GM10847 (cell line): ENCODE results near the gene SLC22A3.

Experiments used
- POLR2A ChIP-seq: IDR thresholded peaks from 2 replicates; pipeline ENCODE4 v1.6.1; 2011; ENCODE audit not compliant: insufficient read length; ENCODE audit errors: extremely low read depth

Gene SLC22A3

DNA sequence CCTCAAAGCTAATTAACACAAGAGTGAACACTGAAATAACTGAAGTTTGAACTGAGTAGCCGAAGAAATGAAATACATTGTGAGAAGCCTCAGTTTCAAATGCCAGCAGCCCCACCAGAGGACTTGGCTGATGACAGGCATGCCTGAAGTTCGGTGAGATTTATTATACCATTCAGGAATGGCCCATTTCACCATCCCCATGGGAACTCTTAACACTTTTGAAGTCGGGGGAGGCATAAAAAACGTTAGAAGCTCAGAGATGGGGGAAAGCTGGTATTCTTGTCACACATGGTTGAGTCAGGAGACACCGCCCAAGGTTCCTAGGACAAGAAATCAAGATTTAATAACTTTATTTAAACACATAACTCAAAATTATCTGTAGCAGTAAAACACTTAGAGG is 17.6 kb upstream of the SLC22A3 start:
- TF ChIP-seq POLR2A = no peak

DNA sequence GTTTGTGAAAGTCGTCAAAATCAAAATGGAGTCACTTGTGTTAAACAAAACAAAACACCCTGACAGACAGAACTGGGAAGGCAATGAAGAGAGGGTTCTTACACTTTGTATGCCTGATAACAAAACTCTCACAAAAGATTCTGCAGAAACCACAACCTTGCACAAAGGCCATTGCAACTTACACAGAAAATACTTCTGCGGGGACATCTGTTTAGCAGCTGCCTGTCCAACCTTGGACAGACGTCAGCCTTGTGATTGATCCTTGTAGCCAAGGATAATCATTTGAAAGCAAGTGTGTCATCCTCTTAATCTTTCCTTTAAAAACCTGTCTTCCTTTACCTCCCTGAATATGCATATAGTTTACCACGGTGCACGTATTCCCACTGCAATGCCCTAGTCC is 17.0 kb upstream of the SLC22A3 start:
- no peak for TF ChIP-seq POLR2A

DNA sequence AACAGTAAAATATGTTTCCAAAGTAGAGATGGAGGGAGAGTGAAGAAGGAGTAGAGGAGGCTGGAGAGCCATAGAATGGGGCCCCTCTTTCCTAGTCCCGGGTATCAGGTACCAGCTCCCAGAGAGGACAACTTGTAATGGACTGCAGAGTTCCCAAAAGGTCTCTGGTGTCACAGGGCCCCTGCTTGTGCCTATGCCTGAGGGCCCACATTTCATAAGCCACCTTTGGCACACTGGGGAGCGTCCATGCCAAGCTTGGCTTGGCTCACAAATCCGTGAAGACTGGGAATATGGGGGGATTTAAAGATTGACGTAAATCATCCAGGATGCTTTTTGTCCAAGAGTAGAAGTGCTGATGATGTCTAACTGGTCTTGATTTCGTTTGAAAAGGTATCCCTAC is 16.4 kb upstream of the SLC22A3 start:
- no peak for TF ChIP-seq POLR2A

DNA sequence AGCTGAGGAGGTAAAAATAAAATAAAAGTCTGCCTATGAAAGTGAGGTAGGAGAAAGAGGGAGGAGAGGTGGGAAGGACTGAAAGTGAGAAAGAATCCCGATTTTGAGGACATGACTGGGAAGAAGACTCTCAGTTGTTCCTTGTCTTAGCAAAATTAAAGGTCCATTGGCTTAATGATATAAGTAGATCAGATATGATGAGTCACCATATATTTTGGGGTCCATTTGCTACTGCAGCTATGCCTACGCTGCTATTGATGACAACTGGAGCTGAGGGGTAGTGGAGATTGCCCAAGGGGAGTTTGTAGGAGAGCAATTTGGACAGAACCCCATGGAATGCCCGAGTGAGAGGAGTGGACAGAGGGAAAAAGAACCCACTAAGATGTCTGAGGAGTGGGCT is 15.1 kb upstream of the SLC22A3 start:
- no peak for TF ChIP-seq POLR2A

DNA sequence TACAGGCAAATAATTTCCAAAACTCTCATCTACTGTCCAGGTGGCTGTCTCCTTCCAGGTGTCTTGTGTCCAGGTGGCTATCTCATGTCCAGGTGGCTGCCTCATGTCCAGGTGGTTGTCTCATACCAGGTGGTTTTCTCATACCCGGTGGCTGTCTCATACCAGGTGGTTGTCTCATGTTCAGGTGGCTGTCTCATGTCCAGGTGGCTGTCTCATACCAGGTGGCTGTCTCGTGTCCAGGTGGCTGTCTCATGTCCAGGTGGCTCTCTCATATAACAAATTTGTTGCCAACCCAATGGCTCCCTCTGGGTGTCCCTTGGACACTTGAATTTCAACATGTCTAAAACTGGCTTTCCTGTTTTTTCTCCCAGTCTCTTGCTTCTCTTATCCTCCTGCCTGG is 14.3 kb upstream of the SLC22A3 start:
- TF ChIP-seq POLR2A = no peak

DNA sequence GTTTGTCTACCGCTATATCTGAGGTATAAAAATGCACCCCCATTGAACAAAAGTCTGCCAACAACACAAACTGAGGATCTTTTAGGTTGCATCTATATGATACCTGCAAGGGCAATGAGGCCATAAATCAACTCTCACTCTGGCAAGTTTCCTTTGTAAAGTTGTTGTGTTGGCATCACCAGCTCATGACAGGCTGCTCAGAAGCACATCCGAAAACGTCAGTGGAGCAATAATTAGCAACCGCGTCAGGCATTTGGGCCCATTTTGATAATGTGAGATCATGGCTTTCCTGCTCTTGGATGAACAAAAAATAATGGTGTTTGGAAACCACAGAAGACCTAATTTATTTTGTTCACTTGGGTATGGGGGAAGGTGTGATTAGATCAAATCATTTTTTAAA is 12.0 kb upstream of the SLC22A3 start:
- TF ChIP-seq POLR2A = no peak

DNA sequence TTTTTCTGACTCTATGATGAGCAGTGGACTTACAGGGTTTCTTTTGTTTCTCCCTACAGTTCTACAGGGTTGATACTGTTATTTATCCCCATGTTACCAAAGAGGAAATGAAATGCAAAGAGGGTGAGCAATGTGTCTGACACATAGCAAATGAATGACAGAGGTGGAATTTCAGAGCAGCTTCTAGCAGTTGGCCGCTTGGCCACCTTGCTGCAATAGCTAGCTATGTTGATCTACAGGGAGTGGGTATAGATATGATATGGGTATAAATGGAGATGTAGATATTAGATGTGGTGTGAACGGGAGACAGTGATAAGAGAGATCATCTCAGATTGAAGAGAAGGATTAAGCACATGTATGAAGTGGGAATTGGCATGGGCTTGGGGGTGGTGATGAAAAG is 10.9 kb upstream of the SLC22A3 start:
- TF ChIP-seq POLR2A = no peak

DNA sequence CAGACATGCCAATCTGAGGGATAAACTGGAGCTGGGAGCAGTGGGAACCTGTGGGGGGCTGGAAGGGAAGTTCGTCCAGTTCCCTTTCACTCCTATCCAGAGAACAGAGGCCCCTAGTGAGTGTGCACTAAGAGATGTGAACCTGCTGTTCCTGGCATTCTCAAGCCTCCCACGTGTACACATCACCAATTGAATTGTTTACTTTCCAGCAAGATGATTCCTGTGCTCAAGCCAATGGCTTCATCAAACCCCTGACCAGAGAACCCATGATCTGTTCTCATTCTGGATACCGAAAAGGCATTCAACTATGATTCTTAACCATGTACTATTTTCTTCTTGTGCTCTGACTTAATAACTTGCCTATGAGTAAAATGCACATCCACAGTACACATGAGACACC is 10.2 kb upstream of the SLC22A3 start:
- no peak for TF ChIP-seq POLR2A

DNA sequence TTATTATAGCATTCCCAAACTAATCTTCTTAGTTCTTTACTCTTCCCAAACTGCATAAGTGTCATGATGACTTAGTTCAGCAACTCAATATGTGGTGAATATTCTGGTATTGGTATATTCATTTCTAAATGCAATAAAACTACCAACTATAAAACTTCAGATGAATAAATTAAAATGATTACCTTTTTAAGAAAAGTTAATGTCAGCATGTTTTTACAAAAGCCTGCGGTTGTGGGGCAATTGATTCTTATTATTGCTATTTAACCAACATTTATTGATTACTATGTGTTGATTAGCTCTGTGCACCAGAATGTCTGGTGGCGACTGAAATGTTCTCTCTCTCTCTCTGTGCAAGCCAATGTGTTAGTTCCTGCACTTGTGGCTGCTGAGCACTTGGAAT is 5.0 kb upstream of the SLC22A3 start:
- no peak for TF ChIP-seq POLR2A

DNA sequence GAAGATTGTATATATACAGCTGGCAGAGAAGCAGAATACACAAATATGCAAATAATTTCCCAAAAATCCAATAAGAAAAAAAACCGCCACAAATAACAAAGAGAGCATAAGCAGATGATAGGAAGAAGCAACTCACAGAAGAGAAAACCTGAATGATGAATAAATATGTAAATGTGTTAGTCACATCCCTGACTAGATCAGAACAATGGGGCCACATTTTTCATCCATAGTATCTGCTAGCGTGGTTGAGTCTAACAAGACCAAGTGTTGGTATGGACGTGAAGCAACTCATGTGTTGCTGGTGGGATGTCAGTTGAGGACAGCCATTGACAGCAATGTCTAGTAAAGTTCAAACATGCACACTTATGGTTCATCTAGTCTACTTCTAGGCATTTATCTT is 3.9 kb upstream of the SLC22A3 start:
- no peak for TF ChIP-seq POLR2A

DNA sequence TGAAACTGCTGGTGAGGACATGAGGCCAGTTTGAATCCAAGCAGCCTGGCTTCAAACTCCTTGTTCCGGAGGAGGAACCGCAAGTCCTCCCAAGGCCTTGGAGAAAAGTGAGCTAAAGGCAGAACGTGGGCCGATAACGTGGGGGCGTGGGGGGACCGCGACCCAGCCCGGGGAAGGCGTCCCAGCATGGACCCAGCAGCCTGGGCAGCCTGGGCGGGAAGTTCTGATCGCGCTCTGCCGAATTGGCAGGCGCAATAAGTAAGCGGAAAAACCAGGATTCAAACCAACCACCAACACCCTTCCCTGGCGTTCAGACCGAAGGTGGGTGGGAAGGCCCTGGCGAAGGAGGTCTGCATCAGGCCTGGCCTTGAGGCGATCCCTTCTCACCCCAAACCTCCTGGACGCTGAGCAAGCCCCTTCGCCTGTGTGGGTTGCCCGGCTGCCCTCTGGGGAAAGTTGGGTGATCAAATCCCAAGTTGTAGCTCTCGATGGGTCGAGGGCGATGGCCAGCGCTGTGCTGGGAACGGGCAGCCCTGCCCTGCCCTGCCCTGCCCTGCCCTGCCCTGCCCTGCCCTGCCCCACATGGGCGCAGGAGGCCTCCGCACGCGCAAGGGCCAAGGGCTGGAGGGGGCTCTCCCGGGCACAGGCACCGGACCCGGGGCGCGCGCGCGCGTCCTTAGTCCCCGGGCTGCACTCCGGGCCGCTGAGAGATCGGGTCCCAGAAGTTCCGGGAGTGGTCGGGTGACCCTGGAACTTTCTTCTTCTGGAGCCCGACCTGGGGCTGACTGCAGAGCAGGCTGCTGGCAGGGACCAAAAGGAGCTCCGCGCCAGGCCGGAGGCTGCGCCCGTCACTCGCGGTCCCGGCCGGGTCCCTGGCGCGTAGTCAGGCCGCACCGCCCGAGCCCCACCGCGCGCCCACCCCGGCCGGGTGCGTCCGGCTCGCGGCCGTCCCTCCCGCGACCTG is 637 bp upstream of the SLC22A3 start:
- no peak for TF ChIP-seq POLR2A

DNA sequence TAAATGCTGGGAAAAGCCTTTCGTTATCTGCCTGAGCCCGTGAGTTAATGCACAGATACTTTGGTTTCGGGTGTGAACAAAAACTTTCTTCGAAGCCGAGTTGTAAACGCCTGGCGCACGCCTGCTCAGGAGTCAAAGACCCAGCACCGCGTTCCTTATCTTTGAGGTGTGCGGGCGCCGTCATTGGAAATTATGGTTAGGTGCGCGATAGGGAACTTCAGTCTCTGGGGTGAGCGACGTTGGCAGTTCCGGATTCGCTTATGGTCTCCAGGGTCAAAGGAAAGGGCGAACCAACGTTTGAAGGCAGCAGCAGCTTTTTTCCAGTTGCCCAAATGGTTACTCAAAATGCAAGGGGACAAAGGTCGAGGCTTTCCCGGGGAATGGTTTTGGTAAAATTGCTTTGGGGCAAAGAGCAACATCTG is 853 bp downstream of the SLC22A3 start:
- no peak for TF ChIP-seq POLR2A

DNA sequence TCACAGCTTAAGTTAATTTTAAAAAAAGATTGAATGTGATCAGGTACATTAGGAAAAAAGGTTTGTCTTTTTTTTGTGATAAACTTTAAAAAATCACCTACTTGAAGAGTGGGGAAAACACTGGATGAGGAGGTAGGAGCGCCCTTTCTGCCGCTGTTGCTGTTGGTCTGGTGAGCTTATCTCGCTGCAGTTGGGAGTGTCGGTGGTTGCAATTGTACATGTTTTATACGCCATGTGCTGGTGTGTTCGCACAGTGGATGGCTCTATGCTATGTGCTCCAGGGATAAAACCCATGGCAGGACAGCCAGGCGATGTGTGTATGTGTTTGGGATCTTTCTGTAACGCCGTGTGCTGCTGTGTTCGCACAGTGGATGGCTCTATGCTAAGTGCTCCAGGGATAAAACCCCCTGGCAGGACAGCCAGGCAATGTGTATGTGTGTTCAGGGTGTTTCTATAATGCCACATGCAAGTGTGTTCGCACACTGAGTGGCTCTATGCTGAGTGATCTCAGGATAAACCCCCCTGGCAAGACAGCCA is 1.7 kb downstream of the SLC22A3 start:
- TF ChIP-seq POLR2A = no peak

DNA sequence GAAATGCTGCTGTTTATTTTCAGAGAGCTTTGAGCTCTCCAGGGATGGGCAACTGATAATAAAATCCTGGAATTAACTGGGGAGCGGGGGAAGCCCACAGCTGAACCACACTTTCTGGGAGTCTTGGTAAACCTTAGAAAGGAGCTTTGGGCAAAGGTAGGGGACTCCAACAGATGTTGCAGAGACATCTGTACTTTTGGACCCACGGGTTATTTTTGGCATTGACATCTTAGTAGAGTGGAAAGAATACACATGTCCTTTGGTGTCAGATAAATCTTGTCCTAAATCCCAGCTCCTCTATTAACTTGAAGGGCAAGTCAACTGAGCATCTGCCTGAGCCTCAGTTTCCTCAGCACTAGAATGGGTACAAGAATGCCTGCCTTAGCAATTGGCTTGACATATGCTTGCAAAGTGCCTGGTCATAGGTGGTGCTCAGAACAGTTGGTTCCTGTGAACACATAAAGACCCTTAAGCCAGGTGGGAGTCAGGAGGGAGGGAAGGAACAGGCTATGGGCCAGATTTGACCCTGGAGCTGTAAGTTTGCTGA is 5.8 kb downstream of the SLC22A3 start:
- no peak for TF ChIP-seq POLR2A

DNA sequence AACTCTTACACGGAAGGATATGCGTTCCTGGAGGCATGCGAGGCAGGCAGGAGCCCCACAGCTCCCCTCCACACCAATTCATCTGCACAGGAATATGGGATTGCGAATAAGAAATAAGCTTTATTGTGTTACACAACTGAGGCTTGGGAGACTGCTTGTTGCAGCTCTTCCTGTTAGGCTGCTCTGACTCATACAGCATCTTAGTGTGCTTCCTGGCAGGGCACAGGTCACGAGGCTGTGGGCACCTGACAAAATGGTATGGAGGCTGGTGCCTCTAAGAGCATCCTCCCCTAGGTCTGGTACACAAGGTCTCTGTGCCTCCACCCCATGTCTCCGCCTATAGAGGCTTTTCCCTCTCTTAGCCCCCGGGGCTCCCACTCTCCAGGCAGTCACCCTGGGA is 6.8 kb downstream of the SLC22A3 start:
- no peak for TF ChIP-seq POLR2A

DNA sequence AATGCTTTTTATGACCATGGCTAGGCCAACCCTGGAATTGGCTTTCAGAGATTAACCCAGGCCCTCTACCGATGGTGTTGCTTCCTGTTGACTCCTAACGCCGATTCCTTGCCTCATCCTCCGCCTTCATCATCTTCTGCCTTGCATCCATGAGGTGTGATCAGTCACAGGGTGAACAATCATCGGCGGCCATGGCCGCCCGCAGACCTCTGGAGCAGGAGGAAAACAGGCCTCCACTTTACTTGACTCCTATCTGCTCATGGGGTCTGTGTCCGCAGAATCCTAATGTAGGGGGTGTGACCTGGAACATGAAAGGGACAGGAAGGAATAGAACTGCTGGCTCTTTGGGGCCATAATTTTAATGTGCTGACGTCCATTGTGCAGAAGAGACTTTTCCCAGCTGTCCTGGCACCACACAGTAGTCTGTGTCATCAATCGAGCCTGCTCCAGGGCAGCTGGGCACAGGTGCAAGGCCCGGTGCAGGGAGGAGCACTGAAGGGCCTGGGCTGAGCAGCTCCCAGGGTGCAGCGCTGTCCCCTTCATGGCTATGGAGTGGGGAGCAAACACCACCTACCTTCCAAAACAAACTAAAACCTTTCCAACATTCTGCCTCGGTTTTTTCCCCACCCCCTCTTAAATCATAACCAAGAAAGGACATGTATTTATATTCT is 8.0 kb downstream of the SLC22A3 start:
- no peak for TF ChIP-seq POLR2A

DNA sequence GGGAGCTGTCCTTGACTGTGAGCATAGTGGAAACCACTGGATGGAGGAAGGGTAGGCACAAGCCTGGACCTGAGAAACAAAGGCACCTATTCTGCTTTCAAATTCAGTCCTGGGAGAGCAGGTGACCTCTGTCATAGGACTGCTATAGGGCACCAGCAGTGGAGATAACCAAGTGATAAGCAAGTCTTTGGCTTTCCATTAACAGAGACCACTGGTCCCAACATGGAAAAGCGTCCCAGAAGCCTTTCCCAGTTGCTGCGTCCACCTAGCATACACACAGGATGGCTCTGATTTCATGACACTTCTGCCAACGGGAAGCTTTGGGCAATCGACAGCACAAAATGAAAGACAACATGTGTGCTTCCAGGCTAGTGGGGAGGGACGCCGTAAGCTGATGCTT is 8.9 kb downstream of the SLC22A3 start:
- no peak for TF ChIP-seq POLR2A
